Hematopoietic multipotent progenitor cell treated with erythropoietin and hydrocortisone succinate and interleukin-3 and kit ligand, for 15 days (in vitro differentiated cells): Measurements from ENCODE around the gene SLC2A1.

Experiments used
- DNase-seq: peaks from one replicate; pipeline ENCODE4 v3.0.0-alpha.2; 2015; ENCODE audit warnings: low spot score

SLC2A1 gene

GRCh38 chr1:42979896-42980800, 21.5 kb upstream of the SLC2A1 start:
- no peak for DNase-seq

GRCh38 chr1:42979036-42979430, 20.4 kb upstream of the SLC2A1 start:
- no peak for DNase-seq

GRCh38 chr1:42978317-42979035, 19.8 kb upstream of the SLC2A1 start:
- DNase-seq: no peak

GRCh38 chr1:42977653-42978052, 19.0 kb upstream of the SLC2A1 start:
- no peak for DNase-seq

GRCh38 chr1:42975561-42976225, 17.0 kb upstream of the SLC2A1 start:
- DNase-seq: no peak

GRCh38 chr1:42974767-42975437, 16.2 kb upstream of the SLC2A1 start:
- DNase-seq: peak; percentile 70

- no peak for DNase-seq
Measured at GRCh38 chr1:42973799-42974198, 15.1 kb upstream of the SLC2A1 start.

- DNase-seq: no peak
Measured at GRCh38 chr1:42973286-42973685, 14.6 kb upstream of the SLC2A1 start.

- DNase-seq: no peak
Measured at GRCh38 chr1:42971841-42972291, 13.2 kb upstream of the SLC2A1 start.

GRCh38 chr1:42970143-42970542, 11.5 kb upstream of the SLC2A1 start:
- DNase-seq: peak; percentile 69

- DNase-seq: no peak
Measured at GRCh38 chr1:42968654-42969053, 10.0 kb upstream of the SLC2A1 start.

- DNase-seq: peak; percentile 88
Measured at GRCh38 chr1:42966688-42967612, 8.3 kb upstream of the SLC2A1 start.

- peak; percentile 36 for DNase-seq
Measured at GRCh38 chr1:42965378-42965777, 6.7 kb upstream of the SLC2A1 start.

- DNase-seq: no peak
Measured at GRCh38 chr1:42964044-42964812, 5.6 kb upstream of the SLC2A1 start.

- DNase-seq: peak; percentile 98
Measured at GRCh38 chr1:42963378-42964043, 4.8 kb upstream of the SLC2A1 start.

- DNase-seq: peak; percentile 97
Measured at GRCh38 chr1:42962641-42963377, 4.1 kb upstream of the SLC2A1 start.

GRCh38 chr1:42961312-42962091, 2.8 kb upstream of the SLC2A1 start:
- DNase-seq: peak; percentile 54
